Measurements from ENCODE around the gene UGP2.

DNA sequence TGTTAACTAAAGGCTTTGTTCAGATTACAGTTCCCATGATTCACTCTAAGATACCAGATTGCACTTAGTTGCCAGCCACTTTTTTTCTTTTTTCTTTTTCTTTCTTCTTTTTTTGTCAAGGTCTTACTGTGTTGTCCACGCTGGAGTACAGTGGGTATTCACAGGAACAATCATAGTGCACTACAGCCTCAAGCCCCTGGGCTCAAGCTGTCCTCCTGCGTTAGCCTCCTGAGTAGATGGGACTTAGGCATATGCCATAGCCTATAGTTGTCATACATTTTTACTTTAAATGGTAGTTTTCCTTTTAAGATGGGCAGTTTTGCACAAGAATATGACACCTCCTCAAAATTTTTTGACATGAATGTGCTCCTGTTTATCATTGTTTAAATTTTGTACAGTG, 2.1 kb downstream of the UGP2 start:
- TF ChIP-seq, protein P1, sequence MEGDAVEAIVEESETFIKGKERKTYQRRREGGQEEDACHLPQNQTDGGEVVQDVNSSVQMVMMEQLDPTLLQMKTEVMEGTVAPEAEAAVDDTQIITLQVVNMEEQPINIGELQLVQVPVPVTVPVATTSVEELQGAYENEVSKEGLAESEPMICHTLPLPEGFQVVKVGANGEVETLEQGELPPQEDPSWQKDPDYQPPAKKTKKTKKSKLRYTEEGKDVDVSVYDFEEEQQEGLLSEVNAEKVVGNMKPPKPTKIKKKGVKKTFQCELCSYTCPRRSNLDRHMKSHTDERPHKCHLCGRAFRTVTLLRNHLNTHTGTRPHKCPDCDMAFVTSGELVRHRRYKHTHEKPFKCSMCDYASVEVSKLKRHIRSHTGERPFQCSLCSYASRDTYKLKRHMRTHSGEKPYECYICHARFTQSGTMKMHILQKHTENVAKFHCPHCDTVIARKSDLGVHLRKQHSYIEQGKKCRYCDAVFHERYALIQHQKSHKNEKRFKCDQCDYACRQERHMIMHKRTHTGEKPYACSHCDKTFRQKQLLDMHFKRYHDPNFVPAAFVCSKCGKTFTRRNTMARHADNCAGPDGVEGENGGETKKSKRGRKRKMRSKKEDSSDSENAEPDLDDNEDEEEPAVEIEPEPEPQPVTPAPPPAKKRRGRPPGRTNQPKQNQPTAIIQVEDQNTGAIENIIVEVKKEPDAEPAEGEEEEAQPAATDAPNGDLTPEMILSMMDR (IDR thresholded peaks at IDR 0.05; ENCODE audit: low read depth, low read length, poor library complexity, severe bottlenecking) = no peak
- TF ChIP-seq EZH2phosphoT487 (IDR thresholded peaks at IDR 0.05; ENCODE audit: borderline replicate concordance, low read length) = no peak
